ENCODE results near the gene SUPT20H. TPM values are rescaled to one million over a fixed set of nuclear protein-coding genes. Genes with fewer than 3 reads are reported as not detected.

The SUPT20H gene
- total and polyA plus RNA-seq, 2 of the 4 experiments (the other 2 are of a cell fraction): 46.6 to 55.1 TPM

DNA sequence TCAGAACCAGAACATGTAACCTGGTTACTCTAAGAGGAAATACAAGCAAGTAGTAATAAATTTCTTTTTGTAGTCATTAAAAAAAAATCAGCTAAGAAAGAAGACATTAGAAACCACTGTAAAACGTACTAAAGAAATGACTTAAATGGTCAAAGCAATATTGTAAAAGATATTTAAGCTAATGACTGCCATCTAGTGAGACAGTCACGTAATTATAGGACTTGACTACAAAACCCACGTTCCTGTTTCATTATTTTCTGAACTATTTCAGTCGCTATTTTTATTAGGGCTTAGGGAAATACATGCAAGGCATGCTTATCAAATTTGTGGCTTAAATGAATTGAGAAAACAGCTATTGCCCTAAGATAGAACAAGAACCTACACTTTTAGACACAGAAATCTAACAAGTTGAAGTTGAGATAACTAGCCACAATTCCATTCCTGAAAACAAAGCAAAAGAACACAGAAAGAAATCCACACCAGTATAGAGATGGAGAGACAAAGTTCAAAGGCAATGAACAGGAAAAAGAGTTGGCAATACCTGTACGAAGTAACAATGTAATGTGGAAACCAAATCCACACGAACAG is 78.2 kb downstream of the SUPT20H start:
- Histone ChIP-seq H3K9me1 (ENCODE audit: insufficient read depth, low read length) (0 out of 2 replicates have a peak, but pooled peaks cover 3% of the 10 kb centered on the region), H4K91ac (ENCODE audit: insufficient read depth, low read depth, low read length) (no peak overlapping the region), H3K18ac (ENCODE audit: low read depth, low read length) (no peak overlapping the region), H2BK15ac (ENCODE audit: low read depth, low read length) (no peak overlapping the region), H3K23ac (ENCODE audit: low read depth, low read length) (no peak overlapping the region), H3K4ac (ENCODE audit: low read depth, low read length) (no peak overlapping the region), H4K8ac (ENCODE audit: low read depth in 2 of 2, low read length in 2 of 2) (no peak overlapping the region), H2AK9ac (replicated peaks; ENCODE audit: low read depth, low read length, poor library complexity) (no peak overlapping the region), H4K5ac (ENCODE audit: low read depth, low read length) (no peak overlapping the region), H4K20me1 (ENCODE audit: insufficient read depth, low read length) (no peaks in the 10 kb centered on the region), H2BK5ac (ENCODE audit: low read depth, low read length, poor library complexity, severe bottlenecking) (peak overlapping the region; percentile 43), H3K56ac (ENCODE audit: extremely low read depth, insufficient read depth, low read length) (no peak overlapping the region), H3K9ac (ENCODE audit: low read depth, low read length) (no peak overlapping the region), H3K4me1 (ENCODE audit: control insufficient read depth, insufficient read depth, low read length) (peaks cover 9% of the 10 kb centered on the region), H3K4me3 (ENCODE audit: insufficient read depth, low read depth, low read length) (no peak overlapping the region), H3K14ac (replicated peaks; ENCODE audit: low read depth, low read length) (no peak overlapping the region), H2BK20ac (ENCODE audit: low read depth, low read length) (no peak overlapping the region), H3K27me3 (ENCODE audit: control insufficient read depth, insufficient read depth, low read length) (no peaks in the 10 kb centered on the region), H2AFZ (replicated peaks; ENCODE audit: low read length, poor library complexity) (no peak overlapping the region), H2AK5ac (ENCODE audit: low read depth, low read length) (no peak overlapping the region), H3K27ac (ENCODE audit: insufficient read depth, low read length) (no peak overlapping the region), H3K9me3 (ENCODE audit: control insufficient read depth, insufficient read depth, low read length) (no peaks in the 10 kb centered on the region), H3K4me2 (ENCODE audit: low read depth, low read length) (peak overlapping the region; percentile 31; the same call in 1 of the 2 replicates), H3K36me3 (ENCODE audit: control insufficient read depth, insufficient read depth, low read length) (peaks cover 9% of the 10 kb centered on the region), H2BK120ac (ENCODE audit: low read depth, low read length) (no peak overlapping the region), H3K79me1 (ENCODE audit: low read depth in 1 of 2, low read length in 2 of 2) (peaks cover 0 to 7% of the 10 kb centered on the region in 2 experiments; a peak in 1 of 4 replicates)
- ChIA-PET POLR2A (ENCODE audit: unreplicated experiment) (interaction anchor here (1.1 kb wide), 1 partner anchor 123 kb away, joined by 5 read pairs; no protein-coding TSS in a partner anchor), CTCF (interaction anchor here (0.6 to 2.2 kb wide), 10 partner anchors 8 to 802 kb away, joined by 3 to 20 read pairs (median 4); no protein-coding TSS in a partner anchor)
- BruUV-seq (replicated peaks): no TSS peak
- intact Hi-C loops (cut with micrococcal nuclease): loop anchor here (1.0 to 5.0 kb wide), 3 partner anchors 123 to 561 kb away; no protein-coding TSS in a partner anchor
- no CpG with 5 or more reads among the region's 6 CpGs for WGBS, 2 experiments (ENCODE audit: extremely low coverage in 2 of 2, insufficient read length in 1 of 2)
- in situ Hi-C loops (cut with MboI; ENCODE audit: low sequenced_read_pairs): loop anchor here (5.0 to 25.0 kb wide), 2 partner anchors 124 to 644 kb away; partner anchors contain the start of gene SPART
- DNase-seq: peak; percentile 79
- dilution Hi-C loops (cut with HindIII; ENCODE audit: low sequenced_read_pairs, unreplicated experiment): loop anchor here (25.0 kb wide), 1 partner anchor 119 kb away; no protein-coding TSS in a partner anchor
- ATAC-seq (ENCODE audit: low read depth): peak; percentile 56
- no peak for TF ChIP-seq CHD1 (IDR thresholded peaks at IDR 0.05; ENCODE audit: low read depth, low read length)
- TF ChIP-seq SMC3 (IDR thresholded peaks at IDR 0.05; ENCODE audit: low read depth, low read length): peak; percentile 67
- TF ChIP-seq, protein P1, sequence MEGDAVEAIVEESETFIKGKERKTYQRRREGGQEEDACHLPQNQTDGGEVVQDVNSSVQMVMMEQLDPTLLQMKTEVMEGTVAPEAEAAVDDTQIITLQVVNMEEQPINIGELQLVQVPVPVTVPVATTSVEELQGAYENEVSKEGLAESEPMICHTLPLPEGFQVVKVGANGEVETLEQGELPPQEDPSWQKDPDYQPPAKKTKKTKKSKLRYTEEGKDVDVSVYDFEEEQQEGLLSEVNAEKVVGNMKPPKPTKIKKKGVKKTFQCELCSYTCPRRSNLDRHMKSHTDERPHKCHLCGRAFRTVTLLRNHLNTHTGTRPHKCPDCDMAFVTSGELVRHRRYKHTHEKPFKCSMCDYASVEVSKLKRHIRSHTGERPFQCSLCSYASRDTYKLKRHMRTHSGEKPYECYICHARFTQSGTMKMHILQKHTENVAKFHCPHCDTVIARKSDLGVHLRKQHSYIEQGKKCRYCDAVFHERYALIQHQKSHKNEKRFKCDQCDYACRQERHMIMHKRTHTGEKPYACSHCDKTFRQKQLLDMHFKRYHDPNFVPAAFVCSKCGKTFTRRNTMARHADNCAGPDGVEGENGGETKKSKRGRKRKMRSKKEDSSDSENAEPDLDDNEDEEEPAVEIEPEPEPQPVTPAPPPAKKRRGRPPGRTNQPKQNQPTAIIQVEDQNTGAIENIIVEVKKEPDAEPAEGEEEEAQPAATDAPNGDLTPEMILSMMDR (conservative IDR thresholded peaks at IDR 0.05; ENCODE audit: low read depth, low read length): peak; percentile 81
- TF ChIP-seq FOS (IDR thresholded peaks at IDR 0.05; ENCODE audit: low read depth, low read length): no peak
- TF ChIP-seq RAD21 (IDR thresholded peaks at IDR 0.05; ENCODE audit: low read length): peak; percentile 76

All from IMR-90 (cell line).